Measurements from ENCODE around the gene HELZ2. TPM values are rescaled to one million over a fixed set of nuclear protein-coding genes. Genes with fewer than 3 reads are reported as not detected.
"Not testable (repeated sequence)": the region's sequence is repeated elsewhere in the genome, so short reads cannot be mapped to it uniquely, and the experiment has no call there.

HELZ2 gene
- total and polyA plus RNA-seq, 12 donors, result 4.8 to 34.3 (median 12.6) TPM

- Histone ChIP-seq H3K36me3 (peaks cover 6 to 76% (median 51%) of the 10 kb centered on the region in 9 donors), H3K4me3 (no peak overlapping the region), H3K9me3 (no peaks in the 10 kb centered on the region), H3K27me3 (peaks cover 0 to 9% (median 0%) of the 10 kb centered on the region in 7 donors), H3K27ac (no peak overlapping the region), H3K4me1 (no peaks in the 10 kb centered on the region)
- 96 to 97% methylated on average over 16 of the region's 16 CpGs for WGBS, 2 donors
- intact Hi-C loops (cut with DNase I), result no loop called here
- no peak for ATAC-seq
- no peak for TF ChIP-seq CTCF (IDR thresholded peaks at IDR 0.05)
- DNase-seq, result no peak
These were observed 13.7 kb downstream of the HELZ2 start for GRCh38 chr20:63560333-63560805.

- H3K4me1 ChIP-seq; H3K27me3 ChIP-seq; H3K4me3 ChIP-seq; intact Hi-C loops (cut with DNase I); ATAC-seq; DNase-seq; H3K9me3 ChIP-seq; H3K27ac ChIP-seq: not testable (repeated sequence)
- H3K36me3 ChIP-seq, result peaks cover 6 to 69% (median 47%) of the 10 kb centered on the region in 9 donors
- 94 to 95% methylated on average over 30 to 31 of the region's 31 CpGs for WGBS, 2 donors
These were observed 14.3 kb downstream of the HELZ2 start for GRCh38 chr20:63559485-63560332.

- Histone ChIP-seq H3K4me1 (peaks cover 0 to 11% (median 6%) of the 10 kb centered on the region in 9 donors), H3K27ac (no peak overlapping the region), H3K27me3 (peaks cover 0 to 10% (median 0%) of the 10 kb centered on the region in 7 donors), H3K36me3 (peaks cover 6 to 61% (median 41%) of the 10 kb centered on the region in 9 donors), H3K9me3 (no peaks in the 10 kb centered on the region), H3K4me3 (no peak overlapping the region)
- no peak for TF ChIP-seq CTCF (IDR thresholded peaks at IDR 0.05)
- whole genome bisulfite sequencing, 2 donors, result 94 to 96% methylated on average over 14 of the region's 14 CpGs
- intact Hi-C loops (cut with DNase I), result no loop called here
- ATAC-seq (no peak), DNase-seq (no peak)
These were observed 15.1 kb downstream of the HELZ2 start for GRCh38 chr20:63558804-63559484.

- 93 to 94% methylated on average over 18 to 19 of the region's 19 CpGs for WGBS, 2 donors
- peaks cover 0 to 22% (median 0%) of the 10 kb centered on the region in 7 donors for H3K27me3 ChIP-seq
- no peak for DNase-seq
- peaks cover 0 to 17% (median 10%) of the 10 kb centered on the region in 9 donors for H3K4me1 ChIP-seq
- ATAC-seq, result no peak
- TF ChIP-seq CTCF (IDR thresholded peaks at IDR 0.05), result no peak
- no peaks in the 10 kb centered on the region for H3K9me3 ChIP-seq
- H3K4me3 ChIP-seq, result no peak overlapping the region
- no peak overlapping the region for H3K27ac ChIP-seq
- intact Hi-C loops (cut with DNase I), result no loop called here
- peaks cover 3 to 47% (median 27%) of the 10 kb centered on the region in 9 donors for H3K36me3 ChIP-seq
These were observed 16.6 kb downstream of the HELZ2 start for GRCh38 chr20:63557481-63557891.
